Raji (cell line): ENCODE measurements around the gene MREG.

Experiments
- POLR2A ChIP-seq: IDR thresholded peaks from 2 replicates; pipeline ENCODE4 v1.6.1; 2011; ENCODE audit warnings: low read depth, low read length, control low read depth; ENCODE audit not compliant: insufficient read depth

The MREG gene

GRCh38 chr2:216031960-216032689 is 18.8 kb upstream of the MREG start:
- TF ChIP-seq POLR2A = no peak

- TF ChIP-seq POLR2A = no peak
Observed at GRCh38 chr2:216030216-216030615, 16.9 kb upstream of the MREG start.

GRCh38 chr2:216029416-216030129 is 16.2 kb upstream of the MREG start:
- TF ChIP-seq POLR2A = no peak

GRCh38 chr2:216024779-216025336 is 11.5 kb upstream of the MREG start:
- TF ChIP-seq POLR2A = no peak

GRCh38 chr2:216023055-216023648 is 9.8 kb upstream of the MREG start:
- TF ChIP-seq POLR2A = no peak

GRCh38 chr2:216021768-216022565 is 8.6 kb upstream of the MREG start:
- TF ChIP-seq POLR2A = no peak

GRCh38 chr2:216018709-216019108 is 5.4 kb upstream of the MREG start:
- no peak for TF ChIP-seq POLR2A

GRCh38 chr2:216017365-216017764 is 4.0 kb upstream of the MREG start:
- TF ChIP-seq POLR2A = peak; percentile 53

GRCh38 chr2:216016581-216016980 is 3.2 kb upstream of the MREG start:
- no peak for TF ChIP-seq POLR2A

- peak; percentile 64 for TF ChIP-seq POLR2A
Observed at GRCh38 chr2:216015722-216016464, 2.5 kb upstream of the MREG start.

- no peak for TF ChIP-seq POLR2A
Observed at GRCh38 chr2:216014986-216015385, 1.6 kb upstream of the MREG start.

- no peak for TF ChIP-seq POLR2A
Observed at GRCh38 chr2:216014006-216014405, 655 bp upstream of the MREG start.

- TF ChIP-seq POLR2A = no peak
Observed at GRCh38 chr2:216012830-216013079, 596 bp downstream of the MREG start.

- no peak for TF ChIP-seq POLR2A
Observed at GRCh38 chr2:216012133-216012829, 1.1 kb downstream of the MREG start.
